Memory B cell (primary cell): Measurements from ENCODE around the gene MYOM3.

Source experiments
- ATAC-seq: fragments of 150-1000 bp; cut with Tn5 transposase; 2 replicates; pipeline ENCODE4 v1.10.0; 2021; ENCODE audit warnings: low read depth, mild to moderate bottlenecking, moderate library complexity
- DNase-seq, 2 donors: peaks; one replicate each; pipeline ENCODE4 v3.0.0; 2022; ENCODE audit warnings: low spot score in 2 of 2
- H3K27ac Mint-ChIP-seq: one replicate; pipeline ENCODE4 v1.8.0; 2022; ENCODE audit warnings: mild to moderate bottlenecking, moderate library complexity, mixed read lengths
- H3K27me3 Mint-ChIP-seq: one replicate; pipeline ENCODE4 v1.8.0; 2022; ENCODE audit warnings: mixed read lengths
- H3K36me3 Mint-ChIP-seq: one replicate; pipeline ENCODE4 v1.8.0; 2022; ENCODE audit warnings: mild to moderate bottlenecking, mixed read lengths
- H3K4me1 Mint-ChIP-seq: one replicate; pipeline ENCODE4 v1.8.0; 2022; ENCODE audit warnings: mixed read lengths
- H3K4me3 Mint-ChIP-seq: one replicate; pipeline ENCODE4 v1.8.0; 2022; ENCODE audit warnings: mild to moderate bottlenecking, moderate library complexity, mixed read lengths
- H3K9me3 Mint-ChIP-seq: one replicate; pipeline ENCODE4 v1.8.0; 2022; ENCODE audit warnings: mixed read lengths

The MYOM3 gene

GRCh38 chr1:24111996-24112779 is at the start of gene MYOM3:
TSS of gene MYOM3 (minus strand) at chr1:24112135. CDS start at chr1:24108636, 3,499 bp downstream.
- H3K27me3 Mint-ChIP-seq = peaks cover 13% of the 10 kb centered on the region
- no peaks in the 10 kb centered on the region for H3K9me3 Mint-ChIP-seq
- no peaks in the 10 kb centered on the region for H3K36me3 Mint-ChIP-seq
- peak within 1 kb of the TSS; percentile 21 for H3K4me3 Mint-ChIP-seq
- DNase-seq (peak; percentile 26 to 37), ATAC-seq (peak; percentile 99)
- H3K4me1 Mint-ChIP-seq = peaks cover 14% of the 10 kb centered on the region
- H3K27ac Mint-ChIP-seq = no peak within 1 kb of the TSS

- no peak for DNase-seq
- peaks cover 28% of the 10 kb centered on the region for H3K36me3 Mint-ChIP-seq
- H3K9me3 Mint-ChIP-seq = no peaks in the 10 kb centered on the region
- no peaks in the 10 kb centered on the region for H3K27me3 Mint-ChIP-seq
- H3K4me3 Mint-ChIP-seq = no peak overlapping the region
- ATAC-seq = no peak
- peaks cover 1% of the 10 kb centered on the region for H3K4me1 Mint-ChIP-seq
- no peak overlapping the region for H3K27ac Mint-ChIP-seq
These were observed 49.3 kb upstream of the MYOM3 start for GRCh38 chr1:24161270-24161669.

- peaks cover 19% of the 10 kb centered on the region for H3K36me3 Mint-ChIP-seq
- ATAC-seq (no peak), DNase-seq (no peak)
- no peaks in the 10 kb centered on the region for H3K9me3 Mint-ChIP-seq
- no peak overlapping the region for H3K27ac Mint-ChIP-seq
- H3K4me3 Mint-ChIP-seq = no peak overlapping the region
- H3K27me3 Mint-ChIP-seq = no peaks in the 10 kb centered on the region
- H3K4me1 Mint-ChIP-seq = peaks cover 14% of the 10 kb centered on the region
These were observed 47.4 kb upstream of the MYOM3 start for GRCh38 chr1:24159366-24159765.

GRCh38 chr1:24157918-24158481 is 46.1 kb upstream of the MYOM3 start:
- no peak overlapping the region for H3K27ac Mint-ChIP-seq
- no peak overlapping the region for H3K4me3 Mint-ChIP-seq
- H3K36me3 Mint-ChIP-seq = peaks cover 18% of the 10 kb centered on the region
- peaks cover 14% of the 10 kb centered on the region for H3K4me1 Mint-ChIP-seq
- no peaks in the 10 kb centered on the region for H3K9me3 Mint-ChIP-seq
- no peaks in the 10 kb centered on the region for H3K27me3 Mint-ChIP-seq
- ATAC-seq = no peak
- no peak for DNase-seq

- no peak for ATAC-seq
- no peak overlapping the region for H3K4me3 Mint-ChIP-seq
- peaks cover 18% of the 10 kb centered on the region for H3K36me3 Mint-ChIP-seq
- DNase-seq = no peak
- no peaks in the 10 kb centered on the region for H3K9me3 Mint-ChIP-seq
- peaks cover 14% of the 10 kb centered on the region for H3K4me1 Mint-ChIP-seq
- no peak overlapping the region for H3K27ac Mint-ChIP-seq
- no peaks in the 10 kb centered on the region for H3K27me3 Mint-ChIP-seq
These were observed 44.8 kb upstream of the MYOM3 start for GRCh38 chr1:24156542-24157260.

- Mint-ChIP-seq H3K27me3 (peaks cover 4% of the 10 kb centered on the region), H3K27ac (no peak overlapping the region), H3K4me3 (no peak overlapping the region), H3K36me3 (peaks cover 15% of the 10 kb centered on the region), H3K4me1 (peaks cover 21% of the 10 kb centered on the region), H3K9me3 (no peaks in the 10 kb centered on the region)
- ATAC-seq = peak; percentile 25
- DNase-seq = peak in 1 of 2 donors; percentile 11
These were observed 43.3 kb upstream of the MYOM3 start for GRCh38 chr1:24155011-24155782.

GRCh38 chr1:24154215-24154614 is 42.3 kb upstream of the MYOM3 start:
- Mint-ChIP-seq H3K9me3 (no peaks in the 10 kb centered on the region), H3K27me3 (peaks cover 4% of the 10 kb centered on the region), H3K27ac (no peak overlapping the region), H3K4me1 (peaks cover 26% of the 10 kb centered on the region), H3K36me3 (peaks cover 13% of the 10 kb centered on the region), H3K4me3 (no peak overlapping the region)
- DNase-seq (no peak), ATAC-seq (no peak)

- Mint-ChIP-seq H3K27ac (no peak overlapping the region), H3K9me3 (no peaks in the 10 kb centered on the region), H3K27me3 (peaks cover 4% of the 10 kb centered on the region), H3K36me3 (peaks cover 9% of the 10 kb centered on the region), H3K4me1 (peaks cover 26% of the 10 kb centered on the region), H3K4me3 (no peak overlapping the region)
- ATAC-seq (no peak), DNase-seq (no peak)
These were observed 40.9 kb upstream of the MYOM3 start for GRCh38 chr1:24152631-24153494.

GRCh38 chr1:24151175-24151533 is 39.2 kb upstream of the MYOM3 start:
- ATAC-seq (no peak), DNase-seq (no peak)
- H3K4me3 Mint-ChIP-seq = peak overlapping the region; percentile 50
- peaks cover 3% of the 10 kb centered on the region for H3K36me3 Mint-ChIP-seq
- H3K9me3 Mint-ChIP-seq = no peaks in the 10 kb centered on the region
- peaks cover 6% of the 10 kb centered on the region for H3K27me3 Mint-ChIP-seq
- no peak overlapping the region for H3K27ac Mint-ChIP-seq
- peaks cover 25% of the 10 kb centered on the region for H3K4me1 Mint-ChIP-seq

GRCh38 chr1:24150234-24151174 is 38.6 kb upstream of the MYOM3 start:
- H3K36me3 Mint-ChIP-seq = no peaks in the 10 kb centered on the region
- H3K27me3 Mint-ChIP-seq = peaks cover 6% of the 10 kb centered on the region
- ATAC-seq (peak; percentile 94), DNase-seq (peak; percentile 87 to 97)
- H3K4me1 Mint-ChIP-seq = peaks cover 18% of the 10 kb centered on the region
- peak overlapping the region; percentile 50 for H3K4me3 Mint-ChIP-seq
- no peak overlapping the region for H3K27ac Mint-ChIP-seq
- H3K9me3 Mint-ChIP-seq = no peaks in the 10 kb centered on the region

- H3K36me3 Mint-ChIP-seq = no peaks in the 10 kb centered on the region
- DNase-seq (no peak), ATAC-seq (no peak)
- H3K27me3 Mint-ChIP-seq = peaks cover 6% of the 10 kb centered on the region
- H3K4me3 Mint-ChIP-seq = no peak overlapping the region
- peaks cover 12% of the 10 kb centered on the region for H3K4me1 Mint-ChIP-seq
- H3K9me3 Mint-ChIP-seq = no peaks in the 10 kb centered on the region
- H3K27ac Mint-ChIP-seq = no peak overlapping the region
These were observed 37.9 kb upstream of the MYOM3 start for GRCh38 chr1:24149866-24150233.

- no peak overlapping the region for H3K27ac Mint-ChIP-seq
- H3K27me3 Mint-ChIP-seq = peaks cover 13% of the 10 kb centered on the region
- H3K9me3 Mint-ChIP-seq = no peaks in the 10 kb centered on the region
- H3K4me1 Mint-ChIP-seq = peaks cover 15% of the 10 kb centered on the region
- H3K4me3 Mint-ChIP-seq = no peak overlapping the region
- DNase-seq (no peak), ATAC-seq (no peak)
- no peaks in the 10 kb centered on the region for H3K36me3 Mint-ChIP-seq
These were observed 35.9 kb upstream of the MYOM3 start for GRCh38 chr1:24147816-24148215.
